HCT116 (cell line): ENCODE data around the gene FCAMR. TPM values are rescaled to one million over a fixed set of nuclear protein-coding genes. Genes with fewer than 3 reads are reported as not detected.

Experiments used
- ATAC-seq: fragments of 200-7000 bp; cut with Tn5 transposase; 2 replicates; pipeline ENCODE4 v1.9.1; 2020; ENCODE audit warnings: mild to moderate bottlenecking, moderate library complexity
- BruUV-seq: library from RNA; stranded (reverse); fragments of 400-500 nt; replicated peaks from 2 replicates; lab custom pipeline; 2021; lab: Mats Ljungman, UMichigan
- CTCF ChIA-PET: fragments of 300-600 bp; sonication (Branson Sonifier 250); formaldehyde crosslinking; loops from one replicate; lab custom pipeline; 2021; ENCODE audit warnings: antibody characterized with exemption; lab: Charles Lee
- POLR2A ChIA-PET: fragments of 300-600, 350-600 bp; sonication (Branson Sonifier 250); formaldehyde crosslinking; loops from one replicate; lab custom pipeline; 2021; ENCODE audit warnings: antibody characterized with exemption; lab: Charles Lee
- RAD21 ChIA-PET, 2 experiments: fragments of 300-600 bp; sonication (Branson Sonifier 250); formaldehyde crosslinking; loops; one replicate each; lab custom pipeline; 2023; ENCODE audit warnings: low total read pairs in 2 of 2; ENCODE audit not compliant: uncharacterized antibody in 2 of 2, unreplicated experiment in 2 of 2, low non-redundant PET in 1 of 2; lab: Charles Lee
- DNase-seq: peaks from one replicate; pipeline ENCODE4 v3.0.0-alpha.2; 2010; ENCODE audit warnings: low read depth, low spot score
- H2AFZ ChIP-seq: fragments of 200-600 bp; shearing (Covaris generic), sonication (generic); 2 replicates; pipeline ENCODE4 v1.6.1; 2017; ENCODE audit warnings: low read depth, mixed run types, mixed read lengths, antibody characterized with exemption, low read length; ENCODE audit not compliant: poor library complexity, severe bottlenecking
- H3K27ac ChIP-seq: 2 replicates; pipeline ENCODE4 v1.5.1; 2012; ENCODE audit warnings: low read depth, low read length
- H3K27me3 ChIP-seq: fragments of 200-600 bp; sonication (generic); 2 replicates; pipeline ENCODE4 v1.6.1; 2016; ENCODE audit warnings: mixed run types, low read length, mixed read lengths; ENCODE audit not compliant: insufficient read depth
- H3K36me3 ChIP-seq, 2 experiments: fragments of 200-500 bp in 1 of 2; fragments of 200-600 bp in 1 of 2; sonication (Bioruptor generic) in 1 of 2; sonication (generic) in 1 of 2; 2 replicates each; pipeline versions ENCODE4 v1.5.1 to v1.6.1; 2014 to 2016; ENCODE audit warnings: low read length in 2 of 2, inconsistent platforms in 1 of 2, mixed read lengths in 1 of 2, mixed run types in 1 of 2; ENCODE audit not compliant: insufficient read depth in 2 of 2, control insufficient read depth in 1 of 2
- H3K4me1 ChIP-seq, 2 experiments: fragments of 200-600 bp in 1 of 2; sonication (generic) in 1 of 2; 2 replicates each; pipeline versions ENCODE4 v1.5.1 to v1.6.1; 2012 to 2017; ENCODE audit warnings: low read length in 2 of 2, inconsistent platforms in 1 of 2, mild to moderate bottlenecking in 1 of 2, mixed read lengths in 1 of 2, mixed run types in 1 of 2, moderate library complexity in 1 of 2; ENCODE audit not compliant: insufficient read depth in 2 of 2, control insufficient read depth in 1 of 2
- H3K4me2 ChIP-seq: fragments of 200-600 bp; sonication (generic); 2 replicates; pipeline ENCODE4 v1.6.1; 2017; ENCODE audit warnings: mixed run types, low read length, mixed read lengths
- H3K4me3 ChIP-seq, 2 experiments: fragments of 200-600 bp in 1 of 2; sonication (generic) in 1 of 2; replicated peaks in 1 of 2; 2 replicates each; pipeline ENCODE4 v1.5.1; 2011 to 2016; ENCODE audit warnings: low read length in 2 of 2, control low read depth in 1 of 2, low read depth in 1 of 2, mild to moderate bottlenecking in 1 of 2, mixed read lengths in 1 of 2, mixed run types in 1 of 2
- H3K79me2 ChIP-seq: fragments of 200-600 bp; sonication (generic); 2 replicates; pipeline ENCODE4 v1.6.1; 2017; ENCODE audit warnings: mild to moderate bottlenecking, mixed run types, low read length, moderate library complexity, mixed read lengths; ENCODE audit not compliant: insufficient read depth
- H3K9ac ChIP-seq: fragments of 200-600 bp; sonication (generic); 2 replicates; pipeline ENCODE4 v1.6.1; 2016; ENCODE audit warnings: low read length, mixed read lengths
- H3K9me2 ChIP-seq: fragments of 200-600 bp; sonication (generic), shearing (Covaris generic); 2 replicates; pipeline ENCODE4 v1.6.1; 2017; ENCODE audit warnings: mixed run types, mild to moderate bottlenecking, moderate library complexity; ENCODE audit not compliant: insufficient read depth
- H3K9me3 ChIP-seq, 2 experiments: fragments of 200-500 bp in 1 of 2; fragments of 200-600 bp in 1 of 2; sonication (Bioruptor generic) in 1 of 2; sonication (generic) in 1 of 2; 2 replicates each; pipeline ENCODE4 v1.6.1; 2014 to 2017; ENCODE audit warnings: low read length in 2 of 2, mixed read lengths in 2 of 2, inconsistent platforms in 1 of 2, low read depth in 1 of 2, mild to moderate bottlenecking in 1 of 2, mixed run types in 1 of 2, moderate library complexity in 1 of 2; ENCODE audit not compliant: control insufficient read depth in 1 of 2, insufficient read depth in 1 of 2
- H4K20me1 ChIP-seq: fragments of 200-600 bp; sonication (generic), shearing (Covaris generic); 2 replicates; pipeline ENCODE4 v1.6.1; 2017; ENCODE audit warnings: mixed run types, mild to moderate bottlenecking, moderate library complexity; ENCODE audit not compliant: insufficient read depth
- CBX3 ChIP-seq: IDR thresholded peaks from 2 replicates; pipeline ENCODE4 v1.6.1; 2012; ENCODE audit warnings: low read depth
- EGR1 ChIP-seq: IDR thresholded peaks from 2 replicates; pipeline ENCODE4 v1.6.1; 2012; ENCODE audit warnings: low read depth
- ELF1 ChIP-seq: IDR thresholded peaks from 2 replicates; pipeline ENCODE4 v1.6.1; 2012; ENCODE audit warnings: low read depth, borderline replicate concordance
- EZH2 ChIP-seq: fragments of 200-600 bp; sonication (generic); IDR thresholded peaks from 2 replicates; pipeline ENCODE4 v1.6.1; 2017; ENCODE audit warnings: antibody characterized with exemption, mixed run types
- EZH2phosphoT487 ChIP-seq: fragments of 200-600 bp; IDR thresholded peaks from 2 replicates; pipeline ENCODE4 v1.6.1; 2018; ENCODE audit warnings: antibody characterized with exemption, borderline replicate concordance
- FOSL1 ChIP-seq: IDR thresholded peaks from 2 replicates; pipeline ENCODE4 v1.6.1; 2012; ENCODE audit warnings: low read depth
- POLR2A ChIP-seq: IDR thresholded peaks from 2 replicates; pipeline ENCODE4 v1.7.0; 2011; ENCODE audit warnings: borderline replicate concordance; ENCODE audit not compliant: insufficient read depth, insufficient read length; ENCODE audit errors: extremely low read depth
- POLR2AphosphoS5 ChIP-seq: IDR thresholded peaks from 2 replicates; pipeline ENCODE4 v1.6.1; 2011; ENCODE audit warnings: mild to moderate bottlenecking, low read depth, low read length, moderate library complexity
- RAD21 ChIP-seq: IDR thresholded peaks from 2 replicates; pipeline ENCODE4 v1.6.1; 2012; ENCODE audit warnings: low read depth, mild to moderate bottlenecking
- SIN3A ChIP-seq: IDR thresholded peaks from 2 replicates; pipeline ENCODE4 v1.6.1; 2012; ENCODE audit warnings: low read depth
- SP1 ChIP-seq: IDR thresholded peaks from 2 replicates; pipeline ENCODE4 v1.6.1; 2012; ENCODE audit warnings: low read depth
- SRF ChIP-seq: IDR thresholded peaks from 2 replicates; pipeline ENCODE4 v1.6.1; 2012; ENCODE audit warnings: low read depth
- YY1 ChIP-seq: IDR thresholded peaks from 2 replicates; pipeline ENCODE4 v1.6.1; 2011; ENCODE audit warnings: low read length, low read depth, moderate library complexity, mild to moderate bottlenecking; ENCODE audit not compliant: insufficient replicate concordance; ENCODE audit errors: extremely low read depth
- intact Hi-C: fragments of 100-400 bp; cut with micrococcal nuclease; formaldehyde crosslinking; loops from 2 replicates; pipeline ENCODE4 v1.10.0; 2022
- total RNA-seq: library from RNA; stranded (reverse); gene quantifications from one replicate; pipeline ENCODE4 v1.2.1, GENCODE V29; 2021; ENCODE audit not compliant: unreplicated experiment
- TF ChIP-seq, protein P1 (sequence below): IDR thresholded peaks from 2 replicates; pipeline ENCODE4 v1.6.1; 2011; ENCODE audit warnings: mild to moderate bottlenecking, low read length, moderate library complexity; ENCODE audit not compliant: insufficient replicate concordance; ENCODE audit errors: extremely low read depth
- TF ChIP-seq, protein P2 (sequence below): IDR thresholded peaks from 2 replicates; pipeline ENCODE4 v1.6.1; 2012; ENCODE audit warnings: low read depth
- TF ChIP-seq, protein P3 (sequence below), 3 experiments: fragments of 200-600 bp in 1 of 3; sonication (generic) in 1 of 3; IDR thresholded peaks in 2 of 3; conservative IDR thresholded peaks in 1 of 3; 2 replicates each; pipeline ENCODE4 v1.5.1; 2012 to 2017; ENCODE audit warnings: low read depth in 2 of 3, low read length in 2 of 3, antibody characterized with exemption in 1 of 3, borderline replicate concordance in 1 of 3, control low read depth in 1 of 3, mild to moderate bottlenecking in 1 of 3, mixed read lengths in 1 of 3, mixed run types in 1 of 3, moderate library complexity in 1 of 3; ENCODE audit not compliant: insufficient read depth in 1 of 3
- TF ChIP-seq, protein P4 (sequence below): IDR thresholded peaks from 2 replicates; pipeline ENCODE4 v1.6.1; 2012

Gene FCAMR
- total RNA-seq, 1 experiment from 2014 or later, result not detected

DNA sequence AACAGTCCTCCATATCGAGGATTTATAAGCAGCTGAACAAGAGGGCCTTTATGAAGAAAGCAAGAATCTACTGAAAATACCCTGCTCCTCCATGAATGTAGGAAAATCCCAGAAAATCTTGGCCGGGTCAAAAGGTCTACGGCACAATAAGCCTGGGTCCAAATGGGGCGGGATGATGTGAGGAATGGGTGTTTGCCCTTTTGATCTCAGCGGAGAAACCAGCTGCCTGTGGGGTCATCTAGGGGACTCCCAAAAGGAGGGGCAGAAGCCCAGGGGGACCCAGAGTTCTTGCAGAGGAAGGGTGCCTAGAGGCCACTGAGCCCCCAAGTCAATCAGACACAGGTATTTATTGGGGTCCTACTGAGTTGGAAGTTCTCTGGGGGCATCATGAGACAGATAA is 12.6 kb downstream of the FCAMR start:
- no TSS peak for BruUV-seq
- POLR2A ChIA-PET, result no interaction called here

More for the DNA sequence above, 12.6 kb downstream of the FCAMR start:
- DNase-seq, result no peak
- ChIA-PET CTCF (no interaction called here), RAD21 (no interaction called here)
- Histone ChIP-seq H3K9me3 (no peaks in the 10 kb centered on the region), H3K36me3 (no peaks in the 10 kb centered on the region), H3K4me1 (no peaks in the 10 kb centered on the region), H3K9me2 (no peaks in the 10 kb centered on the region), H3K4me2 (no peak overlapping the region), H3K9ac (no peak overlapping the region), H3K27me3 (no peaks in the 10 kb centered on the region), H4K20me1 (no peaks in the 10 kb centered on the region), H3K4me3 (no peak overlapping the region), H3K27ac (no peak overlapping the region), H2AFZ (no peak overlapping the region), H3K79me2 (no peaks in the 10 kb centered on the region)
- intact Hi-C loops, result no loop called here
- ATAC-seq, result no peak
- TF ChIP-seq, protein P1, sequence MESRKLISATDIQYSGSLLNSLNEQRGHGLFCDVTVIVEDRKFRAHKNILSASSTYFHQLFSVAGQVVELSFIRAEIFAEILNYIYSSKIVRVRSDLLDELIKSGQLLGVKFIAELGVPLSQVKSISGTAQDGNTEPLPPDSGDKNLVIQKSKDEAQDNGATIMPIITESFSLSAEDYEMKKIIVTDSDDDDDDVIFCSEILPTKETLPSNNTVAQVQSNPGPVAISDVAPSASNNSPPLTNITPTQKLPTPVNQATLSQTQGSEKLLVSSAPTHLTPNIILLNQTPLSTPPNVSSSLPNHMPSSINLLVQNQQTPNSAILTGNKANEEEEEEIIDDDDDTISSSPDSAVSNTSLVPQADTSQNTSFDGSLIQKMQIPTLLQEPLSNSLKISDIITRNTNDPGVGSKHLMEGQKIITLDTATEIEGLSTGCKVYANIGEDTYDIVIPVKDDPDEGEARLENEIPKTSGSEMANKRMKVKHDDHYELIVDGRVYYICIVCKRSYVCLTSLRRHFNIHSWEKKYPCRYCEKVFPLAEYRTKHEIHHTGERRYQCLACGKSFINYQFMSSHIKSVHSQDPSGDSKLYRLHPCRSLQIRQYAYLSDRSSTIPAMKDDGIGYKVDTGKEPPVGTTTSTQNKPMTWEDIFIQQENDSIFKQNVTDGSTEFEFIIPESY, result no peak
- TF ChIP-seq POLR2A (no peak), EGR1 (no peak), SP1 (no peak), SRF (no peak), EZH2 (no peak), YY1 (no peak), RAD21 (no peak), FOSL1 (no peak), ELF1 (no peak), EZH2phosphoT487 (no peak), POLR2AphosphoS5 (no peak), CBX3 (no peak), SIN3A (no peak)
- TF ChIP-seq, protein P2, sequence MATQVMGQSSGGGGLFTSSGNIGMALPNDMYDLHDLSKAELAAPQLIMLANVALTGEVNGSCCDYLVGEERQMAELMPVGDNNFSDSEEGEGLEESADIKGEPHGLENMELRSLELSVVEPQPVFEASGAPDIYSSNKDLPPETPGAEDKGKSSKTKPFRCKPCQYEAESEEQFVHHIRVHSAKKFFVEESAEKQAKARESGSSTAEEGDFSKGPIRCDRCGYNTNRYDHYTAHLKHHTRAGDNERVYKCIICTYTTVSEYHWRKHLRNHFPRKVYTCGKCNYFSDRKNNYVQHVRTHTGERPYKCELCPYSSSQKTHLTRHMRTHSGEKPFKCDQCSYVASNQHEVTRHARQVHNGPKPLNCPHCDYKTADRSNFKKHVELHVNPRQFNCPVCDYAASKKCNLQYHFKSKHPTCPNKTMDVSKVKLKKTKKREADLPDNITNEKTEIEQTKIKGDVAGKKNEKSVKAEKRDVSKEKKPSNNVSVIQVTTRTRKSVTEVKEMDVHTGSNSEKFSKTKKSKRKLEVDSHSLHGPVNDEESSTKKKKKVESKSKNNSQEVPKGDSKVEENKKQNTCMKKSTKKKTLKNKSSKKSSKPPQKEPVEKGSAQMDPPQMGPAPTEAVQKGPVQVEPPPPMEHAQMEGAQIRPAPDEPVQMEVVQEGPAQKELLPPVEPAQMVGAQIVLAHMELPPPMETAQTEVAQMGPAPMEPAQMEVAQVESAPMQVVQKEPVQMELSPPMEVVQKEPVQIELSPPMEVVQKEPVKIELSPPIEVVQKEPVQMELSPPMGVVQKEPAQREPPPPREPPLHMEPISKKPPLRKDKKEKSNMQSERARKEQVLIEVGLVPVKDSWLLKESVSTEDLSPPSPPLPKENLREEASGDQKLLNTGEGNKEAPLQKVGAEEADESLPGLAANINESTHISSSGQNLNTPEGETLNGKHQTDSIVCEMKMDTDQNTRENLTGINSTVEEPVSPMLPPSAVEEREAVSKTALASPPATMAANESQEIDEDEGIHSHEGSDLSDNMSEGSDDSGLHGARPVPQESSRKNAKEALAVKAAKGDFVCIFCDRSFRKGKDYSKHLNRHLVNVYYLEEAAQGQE, result no peak
- TF ChIP-seq, protein P3, sequence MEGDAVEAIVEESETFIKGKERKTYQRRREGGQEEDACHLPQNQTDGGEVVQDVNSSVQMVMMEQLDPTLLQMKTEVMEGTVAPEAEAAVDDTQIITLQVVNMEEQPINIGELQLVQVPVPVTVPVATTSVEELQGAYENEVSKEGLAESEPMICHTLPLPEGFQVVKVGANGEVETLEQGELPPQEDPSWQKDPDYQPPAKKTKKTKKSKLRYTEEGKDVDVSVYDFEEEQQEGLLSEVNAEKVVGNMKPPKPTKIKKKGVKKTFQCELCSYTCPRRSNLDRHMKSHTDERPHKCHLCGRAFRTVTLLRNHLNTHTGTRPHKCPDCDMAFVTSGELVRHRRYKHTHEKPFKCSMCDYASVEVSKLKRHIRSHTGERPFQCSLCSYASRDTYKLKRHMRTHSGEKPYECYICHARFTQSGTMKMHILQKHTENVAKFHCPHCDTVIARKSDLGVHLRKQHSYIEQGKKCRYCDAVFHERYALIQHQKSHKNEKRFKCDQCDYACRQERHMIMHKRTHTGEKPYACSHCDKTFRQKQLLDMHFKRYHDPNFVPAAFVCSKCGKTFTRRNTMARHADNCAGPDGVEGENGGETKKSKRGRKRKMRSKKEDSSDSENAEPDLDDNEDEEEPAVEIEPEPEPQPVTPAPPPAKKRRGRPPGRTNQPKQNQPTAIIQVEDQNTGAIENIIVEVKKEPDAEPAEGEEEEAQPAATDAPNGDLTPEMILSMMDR (IDR thresholded peaks at IDR 0.05 in 2 of 3, conservative IDR thresholded peaks at IDR 0.05 in 1 of 3; ENCODE audit: borderline replicate concordance in 1 of 3, insufficient read depth in 1 of 3, low read depth in 2 of 3, low read length in 2 of 3), result no peak
- TF ChIP-seq, protein P4, sequence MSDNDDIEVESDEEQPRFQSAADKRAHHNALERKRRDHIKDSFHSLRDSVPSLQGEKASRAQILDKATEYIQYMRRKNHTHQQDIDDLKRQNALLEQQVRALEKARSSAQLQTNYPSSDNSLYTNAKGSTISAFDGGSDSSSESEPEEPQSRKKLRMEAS, result no peak
